Glutamatergic neuron (in vitro differentiated cells): ENCODE results near the gene DNAH2. TPM values are rescaled to one million over a fixed set of nuclear protein-coding genes. Genes with fewer than 3 reads are reported as not detected.

ENCODE experiments used
- DNase-seq: peaks from one replicate; pipeline ENCODE4 v3.0.0; 2022
- H3K27ac Mint-ChIP-seq: one replicate; pipeline ENCODE4 v1.8.0; 2020; ENCODE audit warnings: mild to moderate bottlenecking, mixed read lengths, inconsistent platforms; ENCODE audit not compliant: unreplicated experiment
- H3K27me3 Mint-ChIP-seq: one replicate; pipeline ENCODE4 v1.8.0; 2020; ENCODE audit warnings: mild to moderate bottlenecking, moderate library complexity, mixed read lengths, inconsistent platforms; ENCODE audit not compliant: unreplicated experiment
- H3K36me3 Mint-ChIP-seq: one replicate; pipeline ENCODE4 v1.8.0; 2020; ENCODE audit warnings: mild to moderate bottlenecking, mixed read lengths, inconsistent platforms; ENCODE audit not compliant: unreplicated experiment
- H3K4me1 Mint-ChIP-seq: one replicate; pipeline ENCODE4 v1.8.0; 2020; ENCODE audit warnings: mild to moderate bottlenecking, low read depth, mixed read lengths, inconsistent platforms; ENCODE audit not compliant: unreplicated experiment
- H3K4me3 Mint-ChIP-seq: one replicate; pipeline ENCODE4 v1.8.0; 2020; ENCODE audit warnings: mild to moderate bottlenecking, mixed read lengths, inconsistent platforms; ENCODE audit not compliant: unreplicated experiment
- H3K9me3 Mint-ChIP-seq: one replicate; pipeline ENCODE4 v1.8.0; 2020; ENCODE audit warnings: mild to moderate bottlenecking, moderate library complexity, mixed read lengths, inconsistent platforms; ENCODE audit not compliant: unreplicated experiment
- CTCF ChIP-seq: fragments of 200-600 bp; sonication (generic); IDR thresholded peaks from one replicate; pipeline ENCODE4 v1.5.0; 2021; ENCODE audit not compliant: partially characterized antibody, unreplicated experiment
- total RNA-seq: library from RNA; stranded (reverse); fragmentation: NEBNext Ultra II Directional; extraction: Animal tissue kit (Norgen Biotek cat#: 25700); gene quantifications from one replicate; pipeline ENCODE4 v1.2.1, GENCODE V29; 2021; ENCODE audit not compliant: unreplicated experiment

Gene DNAH2
- total RNA-seq, 1 donor from 2014 or later: 0.07 TPM

DNA sequence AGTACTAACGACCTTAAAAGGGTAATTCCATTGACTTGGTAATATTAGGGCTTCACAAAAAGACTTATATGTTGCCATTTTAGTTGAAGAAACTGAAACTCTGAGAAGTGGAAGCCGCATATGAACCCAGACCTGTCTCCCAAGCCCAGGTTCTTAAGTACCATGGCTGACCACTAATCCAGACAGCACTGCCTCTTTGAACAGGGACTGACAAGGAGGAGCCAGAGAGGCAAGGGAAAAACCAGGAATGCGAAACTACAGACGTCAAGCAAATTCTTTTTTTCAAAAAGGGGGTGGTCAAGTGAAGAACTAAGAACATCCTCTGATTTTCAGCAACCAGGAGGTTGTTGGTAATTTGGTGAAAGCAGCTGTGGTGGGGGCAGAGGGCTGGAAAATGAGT is 155.5 kb downstream of the DNAH2 start:
- H3K9me3 Mint-ChIP-seq: no peaks in the 10 kb centered on the region
- H3K4me3 Mint-ChIP-seq: no peak overlapping the region
- peaks cover 2% of the 10 kb centered on the region for H3K27me3 Mint-ChIP-seq
- no peak overlapping the region for H3K27ac Mint-ChIP-seq
- H3K4me1 Mint-ChIP-seq: no peaks in the 10 kb centered on the region
- H3K36me3 Mint-ChIP-seq: peaks cover 1% of the 10 kb centered on the region
- TF ChIP-seq CTCF: no peak
- no peak for DNase-seq

DNA sequence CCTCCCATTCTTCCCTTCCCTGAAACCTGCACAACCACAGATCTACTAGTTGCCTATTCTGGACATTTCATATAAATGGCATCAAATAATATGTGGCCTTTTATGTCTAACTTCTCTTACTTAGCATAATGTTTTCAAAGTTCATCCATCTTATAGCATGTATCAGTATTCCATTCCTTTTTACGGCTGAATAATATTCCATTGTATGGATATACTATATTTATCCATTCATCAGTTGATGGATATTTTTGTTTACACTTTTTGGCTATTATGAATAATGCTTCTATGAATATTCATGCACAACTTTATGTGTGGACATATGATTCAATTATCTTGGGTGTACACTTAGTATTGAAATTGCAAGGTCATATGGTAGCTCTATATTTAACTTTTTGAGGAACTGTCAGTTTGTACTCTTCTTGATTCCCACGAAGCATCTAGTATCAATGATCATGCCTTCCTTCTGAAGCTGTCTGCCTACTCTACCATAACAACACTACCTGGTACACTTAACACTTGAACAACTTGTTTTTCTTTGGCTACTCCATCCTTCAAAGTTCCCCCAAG is 158.3 kb downstream of the DNAH2 start:
- Mint-ChIP-seq H3K27me3 (peaks cover 2% of the 10 kb centered on the region), H3K4me3 (no peak overlapping the region), H3K36me3 (no peaks in the 10 kb centered on the region), H3K4me1 (no peaks in the 10 kb centered on the region), H3K27ac (no peak overlapping the region), H3K9me3 (no peaks in the 10 kb centered on the region)
- DNase-seq: no peak
- TF ChIP-seq CTCF: no peak

- no peaks in the 10 kb centered on the region for H3K27me3 Mint-ChIP-seq
- no peaks in the 10 kb centered on the region for H3K9me3 Mint-ChIP-seq
- H3K4me1 Mint-ChIP-seq: no peaks in the 10 kb centered on the region
- DNase-seq: no peak
- no peak overlapping the region for H3K27ac Mint-ChIP-seq
- H3K4me3 Mint-ChIP-seq: no peak overlapping the region
- no peak for TF ChIP-seq CTCF
- no peaks in the 10 kb centered on the region for H3K36me3 Mint-ChIP-seq
Observed at GRCh38 chr17:7878234-7878633, 160.7 kb downstream of the DNAH2 start.

DNA sequence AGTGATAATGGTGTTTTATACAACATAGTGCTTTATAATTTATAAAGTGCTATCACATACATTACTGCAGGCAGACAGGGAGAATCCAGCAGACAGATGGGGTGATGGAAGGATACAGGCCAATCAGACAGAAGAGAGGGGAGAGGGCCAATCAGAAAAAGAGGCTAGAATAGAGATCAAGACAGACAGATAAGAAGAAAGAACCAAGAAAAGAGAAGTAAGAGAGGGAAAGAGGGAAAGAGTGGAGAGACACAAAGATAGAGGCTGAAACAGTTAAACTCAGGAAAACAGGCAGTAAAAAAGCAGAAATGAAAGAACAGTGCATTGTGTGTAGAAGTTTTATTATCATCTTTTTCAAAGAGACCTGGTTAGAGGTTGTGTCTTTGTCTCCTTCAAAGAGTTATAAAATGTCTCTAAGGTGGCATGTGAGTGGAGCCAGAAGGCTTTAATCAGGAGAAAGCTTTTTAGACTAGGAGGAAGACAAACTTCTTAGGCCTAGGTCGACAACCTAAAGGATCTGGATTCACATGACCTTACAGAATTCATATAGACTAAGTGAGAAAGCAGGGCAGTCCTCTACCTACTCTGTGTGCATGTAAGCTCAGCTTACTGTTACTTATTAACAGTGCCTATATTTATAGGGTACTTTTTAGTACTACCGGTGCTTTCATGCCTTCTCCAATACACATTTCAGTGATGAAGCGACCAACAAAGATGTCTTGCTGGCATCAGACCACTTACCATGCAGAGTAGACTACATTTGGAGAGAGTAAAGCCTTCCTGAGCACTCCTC is 162.7 kb downstream of the DNAH2 start:
- no peak for DNase-seq
- H3K9me3 Mint-ChIP-seq: no peaks in the 10 kb centered on the region

More for the DNA sequence above, 162.7 kb downstream of the DNAH2 start:
- H3K4me3 Mint-ChIP-seq: no peak overlapping the region
- no peaks in the 10 kb centered on the region for H3K36me3 Mint-ChIP-seq
- TF ChIP-seq CTCF: no peak
- no peaks in the 10 kb centered on the region for H3K4me1 Mint-ChIP-seq
- H3K27ac Mint-ChIP-seq: no peak overlapping the region
- no peaks in the 10 kb centered on the region for H3K27me3 Mint-ChIP-seq
